M059J (cell line): Measurements from ENCODE around the gene CNTN2. TPM values are rescaled to one million over a fixed set of nuclear protein-coding genes. Genes with fewer than 3 reads are reported as not detected.
A peak's percentile ranks its signal among the peaks of the same experiment; 100 is the strongest.

ENCODE experiments used
- DNase-seq: peaks from one replicate; pipeline ENCODE4 v3.0.0-alpha.2; 2012; ENCODE audit warnings: low read depth
- total RNA-seq: library from RNA; depleted of rRNA; stranded (reverse); fragments of >200 nt; shearing (Covaris generic); gene quantifications from 2 replicates; pipeline ENCODE4 v1.2.3, GENCODE V29; 2014; rRNA removed

The CNTN2 gene
- total RNA-seq, 1 experiment from 2014 or later = not detected

DNA sequence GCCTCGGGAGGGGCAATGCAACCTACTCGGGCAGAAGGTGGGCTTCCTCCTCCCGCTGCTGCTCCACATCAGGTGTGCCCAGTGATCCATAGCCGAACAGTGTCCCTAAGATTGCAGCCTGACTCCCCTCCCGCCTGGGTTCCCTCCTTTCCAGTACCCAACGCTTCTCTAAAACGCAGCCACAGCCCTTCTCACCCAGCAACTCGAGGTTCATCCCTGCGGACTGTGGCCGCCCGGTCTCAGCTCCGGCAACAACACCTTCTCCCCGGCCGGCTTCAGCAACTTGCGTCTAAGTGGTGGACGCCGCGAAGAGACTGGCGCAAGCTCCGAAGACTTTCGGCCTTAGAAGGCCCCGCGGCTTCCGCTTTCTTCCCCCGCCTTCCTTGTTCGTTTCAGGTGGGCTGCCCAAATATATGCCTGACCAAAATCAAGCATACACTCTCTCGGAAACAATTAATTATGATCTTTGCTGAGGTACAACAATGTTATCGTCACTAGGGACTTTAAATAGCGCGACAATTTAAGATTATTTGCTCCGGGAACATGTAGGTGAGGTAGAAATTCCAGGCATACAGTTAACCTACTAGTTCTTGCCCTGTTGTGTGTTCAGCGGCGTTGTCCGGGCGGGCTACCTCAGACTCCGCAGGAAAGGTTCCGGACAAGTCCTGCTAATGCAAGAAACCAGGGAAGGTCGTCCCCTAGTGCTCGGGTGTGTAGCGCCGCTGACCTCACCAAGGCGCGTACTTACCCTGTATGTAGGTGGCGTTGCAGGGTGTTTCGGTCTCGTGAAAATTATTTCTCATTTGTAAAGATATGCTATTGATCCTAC, 78.9 kb downstream of the CNTN2 start, which contains the start of gene RBBP5:
Gene RBBP5 (minus strand): TSS at position 319 of the 829 bp plus-strand sequence. CDS start 105 bp downstream, at position 214.
- peak; percentile 94 for DNase-seq

DNA sequence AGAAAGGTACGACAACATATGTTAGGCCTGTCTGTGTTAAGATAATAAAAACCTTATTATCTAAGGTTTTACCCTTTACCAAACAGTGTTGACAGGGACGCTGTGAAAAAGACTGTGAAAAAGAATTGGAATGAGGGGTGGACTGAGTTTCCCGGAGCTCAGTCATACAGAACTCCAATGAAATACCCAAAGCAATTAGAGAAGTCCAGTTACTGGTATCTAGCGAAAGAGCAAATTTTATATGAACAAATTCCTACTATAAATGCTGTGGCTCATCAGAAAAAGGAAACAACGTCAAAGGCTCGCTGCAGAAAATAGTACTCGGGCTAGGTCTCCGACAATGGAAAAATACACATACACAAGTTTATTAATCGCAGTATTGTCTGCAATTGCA, 79.5 kb downstream of the CNTN2 start:
- DNase-seq = no peak

DNA sequence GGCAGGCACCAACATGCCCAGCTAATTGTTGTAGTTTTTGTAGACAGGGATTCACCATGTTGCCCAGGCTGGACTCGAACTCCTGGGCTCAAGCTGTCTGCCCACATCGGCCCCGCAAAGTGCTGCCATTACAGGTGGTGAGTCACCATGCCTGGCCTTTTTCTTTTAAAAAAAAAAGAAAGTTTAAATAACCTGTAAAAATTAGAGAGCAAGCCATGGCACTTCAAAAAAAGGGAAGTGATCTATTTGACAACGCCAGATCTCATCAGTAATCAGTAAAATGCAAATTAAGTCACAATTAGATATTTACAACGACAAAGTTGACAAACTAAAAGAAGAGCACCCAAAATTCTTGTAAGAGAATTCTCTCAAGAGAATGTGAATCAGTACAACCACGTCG, 81.7 kb downstream of the CNTN2 start:
- DNase-seq = no peak

DNA sequence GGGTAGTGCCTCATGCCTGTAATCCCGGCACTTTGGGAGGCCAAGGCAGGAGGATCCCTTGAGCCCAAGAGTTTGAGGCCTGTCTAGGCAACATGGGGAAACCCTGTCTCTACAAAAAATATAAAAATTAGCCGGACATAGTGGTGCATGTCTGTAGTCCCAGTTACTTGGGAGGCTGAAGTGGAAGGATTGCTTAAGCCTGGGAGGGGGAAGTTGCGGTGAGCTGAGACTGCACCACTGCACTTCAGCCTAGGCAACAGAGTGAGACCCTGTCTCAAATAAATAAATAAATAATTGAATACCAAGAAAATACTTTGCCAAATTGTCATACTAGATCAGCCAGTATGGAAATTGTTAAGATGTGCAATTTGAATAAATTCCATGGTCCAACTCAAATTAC, 84.6 kb downstream of the CNTN2 start:
- no peak for DNase-seq

Other genes starting within 250 kb of the CNTN2 start
- gene NFASC, start 172.3 kb upstream of the CNTN2 start, total RNA-seq = 17.6 and 24.1 TPM in 2 replicates
- 0.22 TPM in 2 replicates for gene TMEM81, start 41.2 kb downstream of the CNTN2 start, total RNA-seq
- 25.5 and 27.6 TPM in 2 replicates for gene RBBP5, start 78.8 kb downstream of the CNTN2 start, total RNA-seq
- gene DSTYK, start 168.5 kb downstream of the CNTN2 start, total RNA-seq = 5.3 and 7.4 TPM in 2 replicates
- gene TMCC2, start 184.7 kb downstream of the CNTN2 start, total RNA-seq = 0.69 and 2.7 TPM in 2 replicates